ENCODE measurements around the gene ELOB.

ELOB gene

GRCh38 chr16:2751577-2752034 is 25.5 kb downstream of the ELOB start:
- peak in 1 of 2 donors; percentile 40 for DNase-seq (ENCODE audit: extremely low read depth in 1 of 2, low read depth in 1 of 2)

DNA sequence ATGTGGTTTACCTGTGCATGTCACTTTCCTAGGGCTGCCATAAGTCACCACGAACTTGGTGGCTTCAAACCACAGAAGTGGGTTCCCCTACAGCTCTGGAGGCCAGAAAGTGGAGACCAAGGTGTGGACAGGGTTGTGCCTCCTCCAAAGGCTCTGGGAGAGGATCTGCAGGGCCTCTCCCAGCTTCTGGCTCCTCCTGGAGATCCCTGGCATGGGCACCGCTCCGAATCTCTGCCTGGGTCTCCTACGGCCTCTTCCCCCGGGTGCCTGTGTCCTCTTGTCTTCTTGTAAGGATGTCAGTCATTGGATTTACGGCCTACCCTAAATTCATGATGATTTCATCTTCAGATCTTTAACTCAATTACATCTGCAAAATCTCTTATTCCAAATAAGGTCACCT is 27.1 kb downstream of the ELOB start:
- DNase-seq (ENCODE audit: extremely low read depth in 1 of 2, low read depth in 1 of 2): no peak

DNA sequence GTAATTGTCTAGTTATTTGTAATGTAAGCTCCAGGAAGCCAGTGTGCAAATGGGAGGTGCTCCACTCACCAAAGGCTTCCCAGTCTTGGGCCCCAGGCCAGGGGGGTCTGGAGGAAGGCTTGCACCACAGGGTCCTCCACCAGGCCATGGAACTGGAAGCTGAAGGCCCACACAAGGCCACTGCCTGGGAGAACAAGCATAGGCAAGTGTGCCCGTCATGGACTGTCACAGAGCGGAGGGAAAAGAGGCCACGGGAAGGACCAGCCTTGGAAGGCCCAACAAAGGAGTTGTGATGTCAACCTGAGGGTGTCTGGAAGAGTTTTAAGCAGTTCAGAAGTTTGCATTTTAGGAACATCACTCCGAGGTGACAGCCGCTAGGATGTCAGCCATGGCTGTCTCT is 27.6 kb downstream of the ELOB start:
- no peak for DNase-seq (ENCODE audit: extremely low read depth in 1 of 2, low read depth in 1 of 2)

- DNase-seq (ENCODE audit: extremely low read depth in 1 of 2, low read depth in 1 of 2): no peak
Observed at GRCh38 chr16:2748757-2749455, 28.2 kb downstream of the ELOB start.

DNA sequence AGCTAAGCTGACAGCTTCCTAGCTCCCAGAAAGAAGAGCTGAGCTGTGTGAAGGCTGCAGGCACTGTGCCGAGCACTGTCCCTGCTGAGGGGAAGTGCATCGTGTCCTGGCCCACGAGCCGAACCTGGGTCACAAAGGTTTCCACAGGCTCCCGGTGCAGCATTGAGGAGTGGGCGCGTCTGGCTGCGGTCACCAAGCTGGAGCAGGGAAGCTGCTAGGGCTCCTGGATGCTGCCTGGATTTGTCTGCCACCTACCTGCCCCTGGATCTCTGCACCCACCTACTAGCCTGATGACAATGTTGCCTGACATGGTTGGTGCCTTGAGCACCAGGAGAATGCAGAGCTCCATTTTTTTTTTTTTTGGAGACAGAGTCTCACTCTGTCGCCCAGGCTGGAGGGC is 31.1 kb downstream of the ELOB start:
- no peak for DNase-seq (ENCODE audit: extremely low read depth in 1 of 2, low read depth in 1 of 2)

- DNase-seq (ENCODE audit: extremely low read depth in 1 of 2, low read depth in 1 of 2): no peak
Observed at GRCh38 chr16:2745116-2745890, 31.8 kb downstream of the ELOB start.

DNA sequence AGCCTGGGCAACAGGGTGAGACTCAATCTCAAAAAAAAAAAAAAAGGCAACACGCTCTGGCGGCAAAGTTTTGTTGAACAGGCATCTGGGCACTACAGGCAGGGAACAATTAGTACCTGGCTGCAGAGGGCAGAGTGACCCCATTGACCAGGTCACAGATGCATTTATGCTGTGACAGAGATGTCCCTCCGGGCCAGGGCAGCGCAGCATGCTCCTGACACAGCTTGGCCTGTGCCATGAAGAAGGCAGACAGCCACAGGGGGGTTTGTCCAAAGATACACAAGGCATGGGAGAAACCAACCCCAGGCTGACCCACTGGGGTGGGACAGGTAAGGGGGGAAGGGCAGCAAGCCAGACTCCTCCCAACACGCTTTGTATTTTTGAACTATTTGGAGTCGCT is 32.4 kb downstream of the ELOB start:
- no peak for DNase-seq (ENCODE audit: extremely low read depth in 1 of 2, low read depth in 1 of 2)

DNA sequence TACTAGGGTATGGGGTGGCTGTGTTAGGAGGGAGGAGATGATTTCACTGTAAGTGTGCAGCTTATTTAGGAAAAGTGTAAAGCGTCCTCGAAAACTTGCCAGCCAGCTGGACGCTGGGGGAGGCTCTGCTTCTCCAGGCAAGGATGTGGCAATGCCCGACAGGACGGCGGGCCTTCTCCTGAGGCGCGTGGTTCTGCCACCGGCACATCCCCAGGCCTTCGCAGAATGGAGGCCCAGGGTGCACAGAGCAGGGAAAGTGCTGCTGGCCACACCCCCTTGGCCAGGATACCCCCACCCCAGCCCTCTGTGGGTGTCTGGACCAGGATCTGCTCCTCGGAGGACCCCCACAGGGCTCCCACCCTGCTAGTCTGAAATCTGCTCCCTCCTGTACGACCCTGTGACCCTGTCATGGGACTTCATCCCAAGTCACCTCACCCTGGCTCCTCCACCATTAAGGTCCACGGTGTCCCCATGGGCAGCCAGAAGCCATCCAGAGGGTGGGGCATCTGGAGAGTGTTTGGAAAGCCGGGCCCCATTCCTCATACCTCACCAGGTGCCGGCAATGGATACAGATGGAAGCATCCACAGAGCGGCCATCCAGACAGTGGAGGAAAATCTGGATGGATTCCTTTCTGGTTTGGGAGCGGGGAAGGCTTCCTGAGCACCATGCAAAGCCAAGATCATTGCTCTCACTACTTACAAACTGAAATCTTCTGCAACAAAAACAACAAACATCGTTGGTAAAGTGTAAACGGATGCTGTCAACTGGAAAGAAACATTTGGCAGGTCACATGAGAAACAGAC is 33.9 kb downstream of the ELOB start:
- no peak for DNase-seq (ENCODE audit: extremely low read depth in 1 of 2, low read depth in 1 of 2)

- no peak for DNase-seq (ENCODE audit: extremely low read depth in 1 of 2, low read depth in 1 of 2)
Observed at GRCh38 chr16:2742323-2743006, 34.6 kb downstream of the ELOB start.

GRCh38 chr16:2741168-2741567 is 35.9 kb downstream of the ELOB start:
- no peak for DNase-seq (ENCODE audit: extremely low read depth in 1 of 2, low read depth in 1 of 2)

- no peak for DNase-seq (ENCODE audit: extremely low read depth in 1 of 2, low read depth in 1 of 2)
Observed at GRCh38 chr16:2740476-2740875, 36.6 kb downstream of the ELOB start.

GRCh38 chr16:2739625-2740430 is 37.3 kb downstream of the ELOB start:
- no peak for DNase-seq (ENCODE audit: extremely low read depth in 1 of 2, low read depth in 1 of 2)

DNA sequence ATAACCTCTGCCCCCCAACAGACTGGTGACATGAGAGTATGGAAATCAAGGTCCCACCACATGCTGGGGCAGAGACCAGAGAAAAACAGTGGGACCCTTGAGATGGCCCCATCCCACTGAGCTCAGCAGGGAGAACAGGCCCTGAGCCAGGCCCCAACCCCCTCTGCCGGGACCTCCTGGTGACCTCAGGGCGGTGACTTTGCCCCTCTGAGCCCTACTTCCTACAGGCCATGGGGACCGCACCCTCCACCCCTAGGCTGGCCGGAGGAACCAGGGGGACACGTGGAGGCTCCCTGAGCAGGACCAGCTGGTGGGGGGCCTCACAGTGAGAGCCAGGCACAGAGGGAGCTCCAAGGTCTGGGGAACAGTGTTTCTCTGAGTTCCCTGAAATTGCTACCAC is 38.5 kb downstream of the ELOB start:
- no peak for DNase-seq (ENCODE audit: extremely low read depth in 1 of 2, low read depth in 1 of 2)

GRCh38 chr16:2737895-2738418 is 39.1 kb downstream of the ELOB start:
- DNase-seq (ENCODE audit: extremely low read depth in 1 of 2, low read depth in 1 of 2): no peak

- DNase-seq (ENCODE audit: extremely low read depth in 1 of 2, low read depth in 1 of 2): no peak
Observed at GRCh38 chr16:2737238-2737605, 39.9 kb downstream of the ELOB start.

DNA sequence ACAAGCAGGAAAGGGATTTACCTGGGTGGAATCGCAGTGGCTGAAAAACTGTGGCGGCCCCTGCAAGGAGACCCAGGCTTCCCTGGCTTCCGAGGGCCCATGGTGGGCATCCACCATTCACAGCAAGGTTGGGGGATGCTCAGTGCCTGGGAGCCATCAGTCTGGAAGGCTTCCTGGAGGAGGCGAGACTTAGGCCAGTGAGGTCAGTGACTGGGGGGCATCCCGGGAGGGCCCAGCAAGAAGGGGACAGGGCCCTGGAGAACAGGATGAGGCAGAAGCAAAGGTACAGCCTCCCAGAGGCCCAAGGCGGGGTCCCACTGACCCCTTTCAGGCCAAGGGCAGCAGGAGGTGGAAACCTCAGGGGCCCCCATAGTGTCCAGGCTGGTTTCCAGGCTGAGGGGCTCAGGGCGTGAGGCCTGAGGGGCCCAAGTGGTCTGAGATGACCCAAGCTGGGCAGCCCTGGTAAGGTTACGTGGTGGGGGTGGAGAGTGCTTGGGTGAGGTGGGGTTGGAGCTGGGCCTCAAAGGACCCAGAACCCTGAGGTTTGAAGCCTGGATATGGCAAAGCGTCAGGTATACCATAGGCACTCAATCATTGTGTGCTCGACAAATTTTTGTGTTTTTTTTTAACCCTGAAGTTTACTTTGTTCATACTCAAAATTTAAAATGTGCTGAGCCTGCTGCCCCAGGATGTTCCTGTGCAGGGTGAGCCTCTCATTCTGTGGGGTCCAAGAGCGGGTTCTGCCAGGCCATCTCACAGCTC is 40.4 kb downstream of the ELOB start:
- DNase-seq (ENCODE audit: extremely low read depth in 1 of 2, low read depth in 1 of 2): no peak

GRCh38 chr16:2734844-2735515 is 42.1 kb downstream of the ELOB start:
- DNase-seq (ENCODE audit: extremely low read depth in 1 of 2, low read depth in 1 of 2): no peak

DNA sequence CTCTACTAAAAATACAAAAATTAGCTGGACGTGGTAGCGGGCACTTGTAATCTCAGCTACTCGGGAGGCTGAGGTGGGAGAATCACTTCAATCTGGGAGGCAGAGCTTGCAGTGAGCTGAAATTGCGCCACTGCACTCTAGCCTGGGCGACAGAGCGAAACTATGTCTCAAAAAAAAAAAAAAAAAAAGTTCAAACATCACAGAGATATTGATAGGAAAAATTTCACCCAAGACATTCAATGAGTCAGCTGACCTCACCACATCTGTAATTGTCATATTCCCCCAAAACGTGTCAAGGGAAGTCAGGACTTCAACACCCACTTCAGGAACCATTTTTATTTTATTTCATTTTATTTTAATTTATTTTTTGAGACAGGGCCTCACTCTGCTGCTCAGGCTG is 49.0 kb downstream of the ELOB start:
- DNase-seq (ENCODE audit: extremely low read depth in 1 of 2, low read depth in 1 of 2): no peak

DNA sequence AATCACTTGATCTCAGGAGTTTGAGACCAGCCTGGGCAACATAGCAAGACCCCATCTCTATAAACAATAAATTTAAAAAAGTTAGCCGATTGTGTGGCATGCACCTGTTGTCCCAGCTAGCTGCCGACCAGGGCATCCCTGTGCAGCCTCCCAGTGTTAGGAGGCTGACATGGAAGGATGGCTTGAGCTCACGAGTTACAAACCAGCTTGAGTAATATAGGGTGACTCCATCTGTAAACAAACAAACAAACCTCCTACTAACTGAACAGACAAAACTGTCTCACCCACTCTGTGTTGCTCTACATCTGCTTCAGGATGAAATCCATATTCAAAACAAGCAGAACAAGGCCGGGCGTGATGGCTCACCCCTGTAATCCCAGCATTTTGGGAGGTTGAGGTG is 50.2 kb downstream of the ELOB start:
- DNase-seq (ENCODE audit: extremely low read depth in 1 of 2, low read depth in 1 of 2): no peak

Measured in stimulated activated CD8-positive, alpha-beta memory T cell treated with anti-CD3 and anti-CD28 coated beads, Interleukin-7, amount 100 ng/mL, for 48 hours (primary cell).